Endothelial cell of umbilical vein (primary cell): ENCODE results near the gene NLRP11. TPM values are rescaled to one million over a fixed set of nuclear protein-coding genes. Genes with fewer than 3 reads are reported as not detected.

Experiments used
- BruUV-seq: library from RNA; stranded (reverse); fragments of 400-500 nt; replicated peaks from 2 replicates; lab custom pipeline; 2021; lab: Mats Ljungman, UMichigan
- CTCF ChIA-PET: fragments of 300-600, 350-600 bp; sonication (Branson Sonifier 250); formaldehyde crosslinking; loops from one replicate; lab custom pipeline; 2021; ENCODE audit warnings: antibody characterized with exemption, inconsistent platforms; lab: Charles Lee
- POLR2A ChIA-PET: fragments of 300-600, 350-600 bp; sonication (Branson Sonifier 250); formaldehyde crosslinking; loops from one replicate; lab custom pipeline; 2021; ENCODE audit warnings: antibody characterized with exemption, inconsistent platforms; lab: Charles Lee
- DNase-seq: peaks from one replicate; pipeline ENCODE4 v3.0.0-alpha.2; 2011; ENCODE audit warnings: low read depth, low spot score
- FAIRE-seq: peaks from 2 replicates; lab custom pipeline; 2011; peaks lifted over from hg19 to GRCh38; lab: Jason Lieb, UNC
- H2AFZ ChIP-seq: 2 replicates; pipeline ENCODE4 v1.6.0; 2012; ENCODE audit warnings: low read depth, low read length, control low read depth, inconsistent platforms
- H3K27ac ChIP-seq: 2 replicates; pipeline ENCODE4 v1.5.1; 2011; ENCODE audit warnings: low read depth, mild to moderate bottlenecking, control low read depth, low read length, moderate library complexity; ENCODE audit not compliant: insufficient read depth
- H3K27me3 ChIP-seq, 2 experiments: 2 replicates each; pipeline versions ENCODE4 v1.6.0 to v1.6.1; 2011; ENCODE audit warnings: low read length in 2 of 2, mixed read lengths in 1 of 2; ENCODE audit not compliant: control insufficient read depth in 2 of 2, insufficient read depth in 2 of 2
- H3K36me3 ChIP-seq, 2 experiments: 2 replicates in 1 of 2; 3 replicates in 1 of 2; pipeline ENCODE4 v1.5.1; 2011; ENCODE audit warnings: low read length in 2 of 2, mild to moderate bottlenecking in 1 of 2, moderate library complexity in 1 of 2; ENCODE audit not compliant: control insufficient read depth in 2 of 2, insufficient read depth in 2 of 2; ENCODE audit errors: extremely low read depth in 1 of 2
- H3K4me1 ChIP-seq: 3 replicates; pipeline ENCODE4 v1.5.1; 2011; ENCODE audit warnings: mild to moderate bottlenecking, low read length; ENCODE audit not compliant: control insufficient read depth, insufficient read depth; ENCODE audit errors: extremely low read depth
- H3K4me2 ChIP-seq: 2 replicates; pipeline ENCODE4 v1.6.1; 2011; ENCODE audit warnings: low read length, control low read depth, mixed read lengths; ENCODE audit not compliant: insufficient read depth
- H3K4me3 ChIP-seq, 3 experiments: fragments of 200-600 bp in 1 of 3; sonication (generic), shearing (Covaris generic) in 1 of 3; replicated peaks in 1 of 3; 2 replicates each; pipeline ENCODE4 v1.5.1; 2011 to 2016; ENCODE audit warnings: control low read depth in 3 of 3, low read length in 3 of 3, mild to moderate bottlenecking in 2 of 3, inconsistent platforms in 1 of 3, low read depth in 1 of 3, moderate library complexity in 1 of 3; ENCODE audit not compliant: insufficient read depth in 1 of 3
- H3K79me2 ChIP-seq: 2 replicates; pipeline ENCODE4 v1.6.0; 2012; ENCODE audit warnings: low read length, inconsistent platforms; ENCODE audit not compliant: control insufficient read depth, insufficient read depth
- H3K9ac ChIP-seq: replicated peaks from 2 replicates; pipeline ENCODE3; 2011; ENCODE audit warnings: low read length, control low read depth; ENCODE audit not compliant: insufficient read depth; ENCODE audit errors: extremely low read depth
- H3K9me1 ChIP-seq: replicated peaks from 3 replicates; pipeline ENCODE4 v1.6.0; 2011; ENCODE audit warnings: mild to moderate bottlenecking, low read length; ENCODE audit not compliant: control insufficient read depth, insufficient read depth; ENCODE audit errors: extremely low read depth
- H3K9me3 ChIP-seq: replicated peaks from 2 replicates; pipeline ENCODE4 v1.5.1; 2012; ENCODE audit warnings: low read length, inconsistent platforms; ENCODE audit not compliant: control insufficient read depth, insufficient read depth
- H4K20me1 ChIP-seq: replicated peaks from 2 replicates; pipeline ENCODE3; 2011; ENCODE audit warnings: mild to moderate bottlenecking, low read length; ENCODE audit not compliant: control insufficient read depth, insufficient read depth; ENCODE audit errors: extremely low read depth
- CTCF ChIP-seq, 2 donors: IDR thresholded peaks; 1 replicate in 1 of 2; 2 replicates in 1 of 2; pipeline ENCODE4 v1.5.1; 2011; ENCODE audit warnings: low read length in 2 of 2, mild to moderate bottlenecking in 2 of 2, moderate library complexity in 2 of 2, control low read depth in 1 of 2, inconsistent platforms in 1 of 2, low read depth in 1 of 2; ENCODE audit not compliant: insufficient read depth in 1 of 2; ENCODE audit errors: extremely low read depth in 1 of 2
- EZH2 ChIP-seq: IDR thresholded peaks from 2 replicates; pipeline ENCODE4 v1.6.1; 2012; ENCODE audit warnings: borderline replicate concordance, low read depth, mild to moderate bottlenecking, moderate library complexity, low read length, inconsistent platforms; ENCODE audit not compliant: severe bottlenecking
- FOS ChIP-seq: IDR thresholded peaks from 2 replicates; pipeline ENCODE4 v1.6.1; 2011; ENCODE audit warnings: mild to moderate bottlenecking, low read length, moderate library complexity, borderline replicate concordance; ENCODE audit not compliant: insufficient read depth
- GATA2 ChIP-seq: IDR thresholded peaks from 2 replicates; pipeline ENCODE4 v1.7.0; 2011; ENCODE audit warnings: low read depth, mild to moderate bottlenecking, moderate library complexity, mixed read lengths, low read length; ENCODE audit not compliant: insufficient read length, insufficient read depth
- JUN ChIP-seq: IDR thresholded peaks from 2 replicates; pipeline ENCODE4 v1.6.1; 2011; ENCODE audit warnings: borderline replicate concordance, low read depth; ENCODE audit not compliant: insufficient read length, insufficient read depth
- MAX ChIP-seq: IDR thresholded peaks from 2 replicates; pipeline ENCODE4 v1.6.1; 2011; ENCODE audit not compliant: insufficient read depth, insufficient read length
- MYC ChIP-seq: IDR thresholded peaks from one replicate; pipeline ENCODE4 v1.6.1; 2011; ENCODE audit warnings: mild to moderate bottlenecking, low read depth, low read length
- POLR2A ChIP-seq: IDR thresholded peaks from 2 replicates; pipeline ENCODE4 v1.6.1; 2012; ENCODE audit warnings: low read depth, mild to moderate bottlenecking, control low read depth, low read length
- POLR2AphosphoS5 ChIP-seq: IDR thresholded peaks from 2 replicates; pipeline ENCODE4 v1.6.1; 2012; ENCODE audit warnings: low read depth, mild to moderate bottlenecking, control low read depth, low read length, moderate library complexity; ENCODE audit not compliant: insufficient read depth
- dilution Hi-C: fragments of 300-500 bp; cut with MboI; formaldehyde crosslinking; loops from one replicate; pipeline ENCODE4 v1.15.0; 2019; ENCODE audit warnings: low sequenced_read_pairs; ENCODE audit not compliant: extremely low pct_ligation_motif_present
- intact Hi-C: fragments of 100-400 bp; cut with micrococcal nuclease; formaldehyde crosslinking; loops from one replicate; pipeline ENCODE4 v1.10.0; 2022
- polyA plus RNA-seq, 4 experiments: library from polyadenylated mRNA; depleted of rRNA in 3 of 4; stranded (reverse) in 3 of 4; unstranded in 1 of 4; fragments of >200 nt; gene quantifications; 2 replicates each; pipeline versions ENCODE4 v1.2.1 to v1.2.3, GENCODE V29; 2011 to 2012; ENCODE audit warnings: missing spikeins in 1 of 4
- total RNA-seq: library from RNA; stranded (reverse); gene quantifications from 2 replicates; pipeline ENCODE4 v1.2.3, GENCODE V29; 2021

Gene NLRP11
- total and polyA plus RNA-seq, 2 donors (not counting 3 experiments of a cell fraction or from before 2014, with no cell fraction given): not detected

GRCh38 chr19:55857149-55857548 lies 25.4 kb upstream of the NLRP11 start:
- Histone ChIP-seq H3K4me1 (no peaks in the 10 kb centered on the region), H3K4me3 (no peak overlapping the region), H3K27ac (no peak overlapping the region), H3K36me3 (no peaks in the 10 kb centered on the region), H3K9ac (no peak overlapping the region), H3K9me3 (no peaks in the 10 kb centered on the region), H3K9me1 (no peaks in the 10 kb centered on the region), H4K20me1 (no peaks in the 10 kb centered on the region), H2AFZ (no peak overlapping the region), H3K4me2 (no peak overlapping the region), H3K79me2 (no peaks in the 10 kb centered on the region), H3K27me3 (no peaks in the 10 kb centered on the region)
- intact Hi-C loops (no loop called here), dilution Hi-C loops (no loop called here)
- BruUV-seq: no TSS peak
- FAIRE-seq (no peak), DNase-seq (no peak)
- ChIA-PET CTCF (no interaction called here), POLR2A (no interaction called here)
- no peak for TF ChIP-seq JUN
- no peak for TF ChIP-seq MYC
- TF ChIP-seq POLR2A: no peak
- TF ChIP-seq POLR2AphosphoS5: no peak
- no peak for TF ChIP-seq EZH2
- TF ChIP-seq FOS: no peak
- no peak for TF ChIP-seq GATA2
- no peak for TF ChIP-seq CTCF (IDR thresholded peaks at IDR 0.05; ENCODE audit: extremely low read depth in 1 of 2, insufficient read depth in 1 of 2, low read depth in 1 of 2, low read length in 2 of 2)
- TF ChIP-seq MAX: no peak
